ENCODE data around the gene LIN54. TPM values are rescaled to one million over a fixed set of nuclear protein-coding genes. Genes with fewer than 3 reads are reported as not detected.
A peak's percentile ranks its signal among the peaks of the same experiment; 100 is the strongest.

LIN54 gene
- total RNA-seq, 2 donors from 2014 or later: 10.3 to 13.6 TPM

DNA sequence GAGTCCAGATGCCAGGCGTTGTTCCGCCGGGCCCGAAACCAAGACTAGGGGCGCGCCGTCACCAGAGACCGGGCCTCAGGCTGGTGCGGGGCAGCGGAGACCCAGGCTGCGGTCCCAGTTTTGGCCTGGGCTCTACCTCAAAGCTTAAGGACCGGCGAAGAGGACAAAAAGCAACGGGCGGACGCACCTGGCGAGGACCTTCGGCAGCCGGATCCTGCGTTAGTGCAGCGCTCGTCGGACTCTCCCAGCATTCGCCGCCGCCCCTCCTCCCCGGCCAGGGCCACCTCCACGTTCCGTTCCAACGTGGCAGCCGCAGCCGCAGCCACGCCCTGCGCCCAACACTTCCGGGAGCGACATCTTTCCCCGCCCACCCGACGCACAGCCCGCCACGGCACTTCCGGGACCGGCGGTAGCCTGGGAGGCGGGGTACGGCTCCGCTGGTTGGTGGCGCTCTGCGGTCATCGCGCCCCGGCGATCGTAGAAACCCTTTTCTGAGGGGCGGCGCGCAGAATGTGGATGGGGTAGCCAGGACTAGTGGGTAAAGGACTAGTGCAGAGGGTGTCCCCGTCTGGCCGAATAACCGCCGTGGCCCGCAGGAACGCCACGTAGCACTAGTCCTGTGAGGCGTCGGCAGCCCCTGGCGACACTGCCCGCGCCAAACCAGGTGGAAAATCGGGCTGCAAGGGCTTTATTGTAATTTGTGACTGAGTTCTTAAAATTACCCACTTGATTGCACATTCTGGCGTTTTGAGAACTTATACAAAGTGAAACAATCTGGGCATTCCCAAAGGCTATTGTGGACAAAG lies 119.5 kb downstream of the LIN54 start, which contains the start of gene SEC31A:
TSS of gene SEC31A (minus strand) at position 253 of the 806 bp plus-strand sequence. CDS start 9,217 bp downstream, outside the sequence.
- no peaks in the 10 kb centered on the region for H3K9me3 ChIP-seq
- H3K27ac ChIP-seq: peak within 1 kb of the TSS; percentile 95 to 98
- DNase-seq (ENCODE audit: low spot score) (peak; percentile 84), ATAC-seq (ENCODE audit: insufficient number of reproducible peaks, low FRiP score, low read depth) (peak; percentile 98)
- H3K4me1 ChIP-seq (ENCODE audit: control insufficient read depth in 1 of 2, low read depth in 2 of 2): peaks cover 21 to 36% of the 10 kb centered on the region in 2 donors
- TF ChIP-seq, protein P1, sequence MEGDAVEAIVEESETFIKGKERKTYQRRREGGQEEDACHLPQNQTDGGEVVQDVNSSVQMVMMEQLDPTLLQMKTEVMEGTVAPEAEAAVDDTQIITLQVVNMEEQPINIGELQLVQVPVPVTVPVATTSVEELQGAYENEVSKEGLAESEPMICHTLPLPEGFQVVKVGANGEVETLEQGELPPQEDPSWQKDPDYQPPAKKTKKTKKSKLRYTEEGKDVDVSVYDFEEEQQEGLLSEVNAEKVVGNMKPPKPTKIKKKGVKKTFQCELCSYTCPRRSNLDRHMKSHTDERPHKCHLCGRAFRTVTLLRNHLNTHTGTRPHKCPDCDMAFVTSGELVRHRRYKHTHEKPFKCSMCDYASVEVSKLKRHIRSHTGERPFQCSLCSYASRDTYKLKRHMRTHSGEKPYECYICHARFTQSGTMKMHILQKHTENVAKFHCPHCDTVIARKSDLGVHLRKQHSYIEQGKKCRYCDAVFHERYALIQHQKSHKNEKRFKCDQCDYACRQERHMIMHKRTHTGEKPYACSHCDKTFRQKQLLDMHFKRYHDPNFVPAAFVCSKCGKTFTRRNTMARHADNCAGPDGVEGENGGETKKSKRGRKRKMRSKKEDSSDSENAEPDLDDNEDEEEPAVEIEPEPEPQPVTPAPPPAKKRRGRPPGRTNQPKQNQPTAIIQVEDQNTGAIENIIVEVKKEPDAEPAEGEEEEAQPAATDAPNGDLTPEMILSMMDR (IDR thresholded peaks at IDR 0.05): no peak
- H3K4me3 ChIP-seq: peak within 1 kb of the TSS; percentile 89
- H3K27me3 ChIP-seq (replicated peaks; ENCODE audit: insufficient read depth): no peaks in the 10 kb centered on the region
- peaks cover 6% of the 10 kb centered on the region for H3K36me3 ChIP-seq

DNA sequence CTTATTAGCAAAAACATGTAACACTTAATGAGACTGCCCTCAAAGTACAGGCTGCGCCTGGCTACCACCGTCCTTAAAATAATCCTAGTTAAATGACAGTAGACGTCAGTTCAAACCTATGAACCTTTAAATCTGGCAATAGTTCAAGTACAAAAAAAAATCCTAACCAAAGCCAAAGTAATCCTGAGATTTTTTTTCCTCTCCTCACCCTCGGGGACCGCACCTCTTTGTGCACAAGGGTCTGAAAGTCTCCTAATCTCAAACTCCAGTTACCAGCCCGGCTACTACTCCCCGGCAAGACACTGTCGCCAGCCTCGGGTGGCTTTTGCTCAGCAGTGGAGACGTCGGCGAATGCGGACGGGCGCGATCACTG lies 120.1 kb downstream of the LIN54 start:
- Histone ChIP-seq H3K4me3 (peak overlapping the region; percentile 89), H3K36me3 (peaks cover 6% of the 10 kb centered on the region), H3K27me3 (replicated peaks; ENCODE audit: insufficient read depth) (no peaks in the 10 kb centered on the region), H3K4me1 (ENCODE audit: control insufficient read depth in 1 of 2, low read depth in 2 of 2) (peaks cover 26 to 42% of the 10 kb centered on the region in 2 donors), H3K9me3 (no peaks in the 10 kb centered on the region), H3K27ac (peak overlapping the region; percentile 95 to 98)
- DNase-seq (ENCODE audit: low spot score) (no peak), ATAC-seq (ENCODE audit: insufficient number of reproducible peaks, low FRiP score, low read depth) (peak; percentile 30)
- TF ChIP-seq, protein P1 (IDR thresholded peaks at IDR 0.05): no peak

DNA sequence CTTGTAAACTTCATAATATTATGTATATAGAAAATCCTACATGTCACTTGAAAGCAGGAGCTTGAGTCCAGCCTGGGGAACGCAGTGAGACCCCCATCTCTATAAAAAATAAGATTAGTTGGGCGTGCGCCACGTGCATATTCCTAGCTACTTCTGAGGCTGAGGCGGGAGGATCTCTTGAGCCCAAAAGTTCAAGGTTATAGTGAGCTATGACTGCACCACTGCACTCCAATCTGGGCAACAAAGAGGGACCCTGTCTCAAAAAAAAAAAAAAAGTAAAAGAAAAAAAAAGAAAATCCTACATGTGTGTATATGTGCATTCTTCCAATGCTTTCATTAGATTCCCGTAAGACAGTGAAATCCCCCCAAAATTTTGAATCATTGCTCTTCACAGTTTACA lies 121.3 kb downstream of the LIN54 start:
- peak overlapping the region; percentile 89 for H3K4me3 ChIP-seq
- no peak overlapping the region for H3K27ac ChIP-seq
- H3K9me3 ChIP-seq: no peaks in the 10 kb centered on the region
- peaks cover 28 to 54% of the 10 kb centered on the region in 2 donors for H3K4me1 ChIP-seq (ENCODE audit: control insufficient read depth in 1 of 2, low read depth in 2 of 2)
- TF ChIP-seq, protein P1 (IDR thresholded peaks at IDR 0.05): no peak
- H3K36me3 ChIP-seq: peaks cover 3% of the 10 kb centered on the region
- no peaks in the 10 kb centered on the region for H3K27me3 ChIP-seq (replicated peaks; ENCODE audit: insufficient read depth)
- no peak for ATAC-seq (ENCODE audit: insufficient number of reproducible peaks, low FRiP score, low read depth)
- no peak for DNase-seq (ENCODE audit: low spot score)

DNA sequence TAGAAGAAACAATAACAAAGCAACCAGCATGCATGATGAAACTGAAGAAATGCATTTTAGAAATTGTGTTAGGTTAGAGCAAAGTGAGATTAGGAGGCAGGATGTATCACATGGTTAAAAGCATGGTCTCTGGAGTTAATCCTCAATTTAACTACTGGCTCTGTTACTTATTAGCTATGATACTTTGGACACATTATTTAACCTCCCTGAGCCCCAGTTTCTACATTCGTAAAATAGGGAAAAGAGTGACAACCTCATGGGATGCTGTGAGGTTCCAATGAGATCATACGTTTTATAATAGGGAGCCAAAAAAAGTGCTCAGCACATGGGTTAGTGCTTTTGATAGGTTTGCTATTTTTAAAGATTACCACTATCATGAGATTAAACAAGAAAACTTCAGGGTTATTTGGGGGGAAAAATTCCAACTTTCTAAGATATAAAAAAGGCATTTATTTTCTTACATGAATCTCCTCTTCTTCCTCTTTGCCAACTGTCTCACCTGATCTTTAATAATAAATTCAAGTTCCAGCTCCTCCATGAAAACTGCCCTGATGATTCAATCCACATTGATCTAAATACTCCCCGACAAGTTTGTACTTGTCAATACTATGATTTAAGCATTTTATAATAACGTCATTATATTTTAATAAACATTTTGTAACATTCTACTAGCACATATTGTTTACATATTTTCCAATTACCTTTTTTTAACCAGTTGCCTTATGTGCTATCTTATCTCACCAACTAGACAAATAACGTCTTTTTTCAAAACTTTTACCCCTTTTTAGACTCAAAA lies 124.3 kb downstream of the LIN54 start:
- ATAC-seq (ENCODE audit: insufficient number of reproducible peaks, low FRiP score, low read depth) (no peak), DNase-seq (ENCODE audit: low spot score) (no peak)
- H3K27ac ChIP-seq: peak overlapping the region in 1 of 2 donors; percentile 12
- H3K27me3 ChIP-seq (replicated peaks; ENCODE audit: insufficient read depth): no peaks in the 10 kb centered on the region
- H3K36me3 ChIP-seq: no peaks in the 10 kb centered on the region
- peak overlapping the region; percentile 6 for H3K4me3 ChIP-seq
- H3K9me3 ChIP-seq: no peaks in the 10 kb centered on the region
- TF ChIP-seq, protein P1 (IDR thresholded peaks at IDR 0.05): no peak
- H3K4me1 ChIP-seq (ENCODE audit: control insufficient read depth in 1 of 2, low read depth in 2 of 2): peaks cover 37 to 53% of the 10 kb centered on the region in 2 donors

DNA sequence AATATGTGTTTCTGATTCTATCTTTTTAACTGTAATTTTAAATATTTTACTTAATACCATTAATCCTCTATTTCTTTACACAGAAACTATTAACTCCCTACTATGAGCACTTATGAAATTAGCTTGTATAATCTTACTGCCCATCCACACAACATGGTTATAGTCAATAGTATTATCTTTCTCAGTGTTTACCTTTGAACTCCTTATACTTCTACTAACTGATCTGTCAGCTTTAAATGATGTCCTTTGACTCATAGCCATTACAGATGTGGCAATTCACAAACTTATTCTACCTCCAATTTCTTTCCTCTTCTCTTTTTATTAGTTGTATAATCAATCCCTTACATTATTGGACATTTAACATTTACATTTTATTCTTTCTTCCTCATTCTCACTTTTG lies 125.2 kb downstream of the LIN54 start:
- no peak overlapping the region for H3K27ac ChIP-seq
- no peak overlapping the region for H3K4me3 ChIP-seq
- ATAC-seq (ENCODE audit: insufficient number of reproducible peaks, low FRiP score, low read depth) (no peak), DNase-seq (ENCODE audit: low spot score) (no peak)
- H3K9me3 ChIP-seq: no peaks in the 10 kb centered on the region
- peaks cover under 1% of the 10 kb centered on the region for H3K36me3 ChIP-seq
- TF ChIP-seq, protein P1 (IDR thresholded peaks at IDR 0.05): no peak
- H3K4me1 ChIP-seq (ENCODE audit: control insufficient read depth in 1 of 2, low read depth in 2 of 2): peaks cover 37 to 53% of the 10 kb centered on the region in 2 donors
- H3K27me3 ChIP-seq (replicated peaks; ENCODE audit: insufficient read depth): no peaks in the 10 kb centered on the region

All from thoracic aorta (tissue), 2 donors.